ENCODE data around the gene MYO18B. TPM values are rescaled to one million over a fixed set of nuclear protein-coding genes. Genes with fewer than 3 reads are reported as not detected.

MYO18B gene
- total RNA-seq, 1 experiment from 2014 or later, result not detected

- Histone ChIP-seq H3F3A (ENCODE audit: low read length, unreplicated experiment) (no peaks in the 10 kb centered on the region), H3K27ac (ENCODE audit: low read length) (no peak overlapping the region), H3K79me2 (ENCODE audit: low read length) (no peaks in the 10 kb centered on the region), H3K27me3 (ENCODE audit: low read length) (no peaks in the 10 kb centered on the region), H3K4me2 (ENCODE audit: low read length) (no peak overlapping the region), H3K9me2 (replicated peaks; ENCODE audit: low read length) (no peaks in the 10 kb centered on the region), H4K20me1 (ENCODE audit: low read length) (no peaks in the 10 kb centered on the region), H3K9me3 (ENCODE audit: low read length) (no peaks in the 10 kb centered on the region), H2AFZ (ENCODE audit: low read length) (no peak overlapping the region), H3K9ac (ENCODE audit: low read length) (no peak overlapping the region), H3K4me3 (ENCODE audit: low read length) (no peak overlapping the region), H3K4me1 (ENCODE audit: insufficient read depth, low read length) (no peaks in the 10 kb centered on the region), H3K36me3 (ENCODE audit: low read depth, low read length) (no peaks in the 10 kb centered on the region)
- CTCF ChIA-PET, result no interaction called here
- ATAC-seq (no peak), DNase-seq (no peak)
- intact Hi-C loops (cut with micrococcal nuclease), result no loop called here
- POLR2A ChIA-PET (ENCODE audit: unreplicated experiment), result no interaction called here
- no TSS peak for BruUV-seq (replicated peaks)
- TF ChIP-seq EZH2phosphoT487 (IDR thresholded peaks at IDR 0.05; ENCODE audit: borderline replicate concordance, low read length) (no peak), EZH2 (IDR thresholded peaks at IDR 0.05; ENCODE audit: low read length, unreplicated experiment) (no peak), CTCF (conservative IDR thresholded peaks at IDR 0.05; ENCODE audit: low read depth, low read length) (no peak)
These were observed 64.6 kb downstream of the MYO18B start for GRCh38 chr22:25806579-25806978.

GRCh38 chr22:25814685-25815084 is 72.7 kb downstream of the MYO18B start:
- BruUV-seq (replicated peaks), result no TSS peak
- ATAC-seq (no peak), DNase-seq (no peak)
- Histone ChIP-seq H3F3A (ENCODE audit: low read length, unreplicated experiment) (no peaks in the 10 kb centered on the region), H4K20me1 (ENCODE audit: low read length) (no peaks in the 10 kb centered on the region), H3K36me3 (ENCODE audit: low read depth, low read length) (no peaks in the 10 kb centered on the region), H3K27ac (ENCODE audit: low read length) (no peak overlapping the region), H3K4me3 (ENCODE audit: low read length) (no peak overlapping the region), H2AFZ (ENCODE audit: low read length) (no peak overlapping the region), H3K9me2 (replicated peaks; ENCODE audit: low read length) (no peaks in the 10 kb centered on the region), H3K9me3 (ENCODE audit: low read length) (no peaks in the 10 kb centered on the region), H3K4me2 (ENCODE audit: low read length) (no peak overlapping the region), H3K79me2 (ENCODE audit: low read length) (no peaks in the 10 kb centered on the region), H3K27me3 (ENCODE audit: low read length) (no peaks in the 10 kb centered on the region), H3K4me1 (ENCODE audit: insufficient read depth, low read length) (no peaks in the 10 kb centered on the region), H3K9ac (ENCODE audit: low read length) (no peak overlapping the region)
- TF ChIP-seq EZH2phosphoT487 (IDR thresholded peaks at IDR 0.05; ENCODE audit: borderline replicate concordance, low read length), result no peak
- TF ChIP-seq EZH2 (IDR thresholded peaks at IDR 0.05; ENCODE audit: low read length, unreplicated experiment), result no peak
- no peak for TF ChIP-seq CTCF (conservative IDR thresholded peaks at IDR 0.05; ENCODE audit: low read depth, low read length)
- ChIA-PET CTCF (no interaction called here), POLR2A (ENCODE audit: unreplicated experiment) (no interaction called here)
- intact Hi-C loops (cut with micrococcal nuclease), result no loop called here

- no peaks in the 10 kb centered on the region for H3K27me3 ChIP-seq (ENCODE audit: low read length)
- ChIA-PET POLR2A (ENCODE audit: unreplicated experiment) (no interaction called here), CTCF (no interaction called here)
- no TSS peak for BruUV-seq (replicated peaks)
- TF ChIP-seq CTCF (conservative IDR thresholded peaks at IDR 0.05; ENCODE audit: low read depth, low read length) (no peak), EZH2phosphoT487 (IDR thresholded peaks at IDR 0.05; ENCODE audit: borderline replicate concordance, low read length) (no peak), EZH2 (IDR thresholded peaks at IDR 0.05; ENCODE audit: low read length, unreplicated experiment) (no peak)
- no peak overlapping the region for H3K4me2 ChIP-seq (ENCODE audit: low read length)
- no peaks in the 10 kb centered on the region for H3K9me3 ChIP-seq (ENCODE audit: low read length)
- no peaks in the 10 kb centered on the region for H3K4me1 ChIP-seq (ENCODE audit: insufficient read depth, low read length)
- H3K9me2 ChIP-seq (replicated peaks; ENCODE audit: low read length), result no peaks in the 10 kb centered on the region
- H3K79me2 ChIP-seq (ENCODE audit: low read length), result no peaks in the 10 kb centered on the region
- ATAC-seq (no peak), DNase-seq (no peak)
- no peak overlapping the region for H3K4me3 ChIP-seq (ENCODE audit: low read length)
- no peaks in the 10 kb centered on the region for H3K36me3 ChIP-seq (ENCODE audit: low read depth, low read length)
- H3F3A ChIP-seq (ENCODE audit: low read length, unreplicated experiment), result no peaks in the 10 kb centered on the region
- no peak overlapping the region for H3K9ac ChIP-seq (ENCODE audit: low read length)
- no peak overlapping the region for H2AFZ ChIP-seq (ENCODE audit: low read length)
- no peak overlapping the region for H3K27ac ChIP-seq (ENCODE audit: low read length)
- intact Hi-C loops (cut with micrococcal nuclease), result no loop called here
- no peaks in the 10 kb centered on the region for H4K20me1 ChIP-seq (ENCODE audit: low read length)
These were observed 73.6 kb downstream of the MYO18B start for GRCh38 chr22:25815561-25815960.

Measured in PC-3 (cell line).